Activated naive CD8-positive, alpha-beta T cell (primary cell): Measurements from ENCODE around the gene FER.

ENCODE experiments used
- H3K27ac Mint-ChIP-seq: one replicate; pipeline ENCODE4 v1.8.0; 2021; ENCODE audit warnings: mixed read lengths
- H3K27me3 Mint-ChIP-seq: one replicate; pipeline ENCODE4 v1.8.0; 2021; ENCODE audit warnings: mixed read lengths
- H3K36me3 Mint-ChIP-seq: one replicate; pipeline ENCODE4 v1.8.0; 2021; ENCODE audit warnings: mixed read lengths
- H3K4me1 Mint-ChIP-seq: one replicate; pipeline ENCODE4 v1.8.0; 2021; ENCODE audit warnings: low read depth, mixed read lengths
- H3K4me3 Mint-ChIP-seq: one replicate; pipeline ENCODE4 v1.8.0; 2021; ENCODE audit warnings: mild to moderate bottlenecking, mixed read lengths
- H3K9me3 Mint-ChIP-seq: one replicate; pipeline ENCODE4 v1.8.0; 2021; ENCODE audit warnings: low read depth, mixed read lengths

The FER gene

DNA sequence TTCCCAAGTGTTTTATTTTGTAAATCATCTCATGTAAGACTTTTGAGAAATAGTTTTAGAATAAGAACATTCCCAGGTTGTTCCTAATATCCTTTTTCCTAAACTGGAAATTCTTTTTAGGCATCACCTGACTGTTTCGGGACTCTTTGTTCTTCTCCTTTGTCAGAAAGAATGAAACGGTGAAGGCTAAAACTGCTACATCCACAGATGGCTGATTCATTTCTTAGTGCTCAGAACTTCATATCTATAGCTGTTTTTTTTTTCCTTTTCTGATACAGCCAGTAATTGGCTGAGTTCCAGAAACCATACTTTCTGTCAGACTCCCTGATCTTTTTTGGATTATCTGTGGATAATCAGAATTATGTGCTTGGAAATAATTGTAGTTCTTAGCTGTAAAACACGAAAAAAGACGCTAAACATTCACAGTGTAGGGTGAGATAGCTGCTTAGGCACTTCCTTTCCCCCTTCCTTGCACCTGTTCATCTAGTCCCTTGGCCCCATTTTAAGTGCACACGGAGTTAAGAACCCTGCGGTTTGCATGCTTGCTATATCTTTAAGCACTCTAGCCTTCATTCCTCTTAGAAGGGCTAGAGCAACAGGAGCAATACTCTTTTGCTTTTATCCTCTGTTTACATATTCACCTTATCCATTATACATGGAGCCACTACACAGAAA lies 378.2 kb downstream of the FER start:
- H3K27ac Mint-ChIP-seq, result no peak overlapping the region

DNA sequence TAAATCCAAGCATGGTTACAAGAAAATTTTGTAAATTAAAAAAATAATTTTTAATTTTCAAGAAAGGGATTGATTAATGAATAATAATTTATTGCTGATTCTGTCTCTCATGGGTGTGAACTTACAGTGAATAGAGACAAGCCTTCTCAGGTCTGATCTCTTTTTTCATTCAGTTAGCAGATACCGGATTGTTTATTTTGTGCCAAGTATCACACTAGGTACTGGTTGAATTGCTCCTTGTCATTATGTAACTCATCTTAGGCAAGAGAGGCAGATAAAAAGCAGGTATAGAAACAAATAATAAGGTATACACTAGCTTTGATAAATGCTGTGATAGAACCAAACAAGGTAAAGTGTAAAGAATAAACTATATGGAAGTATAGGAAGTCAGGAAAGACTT lies 378.8 kb downstream of the FER start:
- Mint-ChIP-seq H3K9me3 (no peaks in the 10 kb centered on the region), H3K4me3 (no peak overlapping the region), H3K27me3 (no peaks in the 10 kb centered on the region), H3K27ac (no peak overlapping the region), H3K36me3 (peaks cover 16% of the 10 kb centered on the region), H3K4me1 (no peaks in the 10 kb centered on the region)

More for the DNA sequence above, 378.2 kb downstream of the FER start:
- H3K36me3 Mint-ChIP-seq, result peaks cover 19% of the 10 kb centered on the region
- H3K4me3 Mint-ChIP-seq, result no peak overlapping the region
- H3K9me3 Mint-ChIP-seq, result no peaks in the 10 kb centered on the region
- no peaks in the 10 kb centered on the region for H3K4me1 Mint-ChIP-seq
- no peaks in the 10 kb centered on the region for H3K27me3 Mint-ChIP-seq

DNA sequence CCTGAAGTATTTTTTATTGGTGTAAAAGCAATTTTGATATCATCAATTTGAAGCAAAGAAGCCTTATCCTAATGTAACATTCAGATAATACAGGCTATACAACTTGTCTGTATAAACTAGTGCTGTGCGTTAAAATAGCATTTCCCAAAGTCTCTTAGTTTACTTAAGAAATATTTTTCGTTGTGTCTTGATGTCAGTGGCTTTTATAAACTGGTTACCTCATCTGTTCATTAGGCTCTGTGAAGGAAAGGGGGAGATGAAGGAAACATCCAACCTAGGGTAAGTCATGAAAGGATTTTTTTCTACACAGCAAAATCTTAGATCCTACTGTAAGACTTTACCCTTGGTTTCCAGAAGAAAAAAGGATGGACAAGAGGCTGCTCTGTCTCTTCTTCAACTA lies 389.2 kb downstream of the FER start:
- no peaks in the 10 kb centered on the region for H3K27me3 Mint-ChIP-seq
- H3K36me3 Mint-ChIP-seq, result peaks cover 5% of the 10 kb centered on the region
- H3K27ac Mint-ChIP-seq, result no peak overlapping the region
- H3K4me3 Mint-ChIP-seq, result no peak overlapping the region
- no peaks in the 10 kb centered on the region for H3K9me3 Mint-ChIP-seq
- no peaks in the 10 kb centered on the region for H3K4me1 Mint-ChIP-seq

DNA sequence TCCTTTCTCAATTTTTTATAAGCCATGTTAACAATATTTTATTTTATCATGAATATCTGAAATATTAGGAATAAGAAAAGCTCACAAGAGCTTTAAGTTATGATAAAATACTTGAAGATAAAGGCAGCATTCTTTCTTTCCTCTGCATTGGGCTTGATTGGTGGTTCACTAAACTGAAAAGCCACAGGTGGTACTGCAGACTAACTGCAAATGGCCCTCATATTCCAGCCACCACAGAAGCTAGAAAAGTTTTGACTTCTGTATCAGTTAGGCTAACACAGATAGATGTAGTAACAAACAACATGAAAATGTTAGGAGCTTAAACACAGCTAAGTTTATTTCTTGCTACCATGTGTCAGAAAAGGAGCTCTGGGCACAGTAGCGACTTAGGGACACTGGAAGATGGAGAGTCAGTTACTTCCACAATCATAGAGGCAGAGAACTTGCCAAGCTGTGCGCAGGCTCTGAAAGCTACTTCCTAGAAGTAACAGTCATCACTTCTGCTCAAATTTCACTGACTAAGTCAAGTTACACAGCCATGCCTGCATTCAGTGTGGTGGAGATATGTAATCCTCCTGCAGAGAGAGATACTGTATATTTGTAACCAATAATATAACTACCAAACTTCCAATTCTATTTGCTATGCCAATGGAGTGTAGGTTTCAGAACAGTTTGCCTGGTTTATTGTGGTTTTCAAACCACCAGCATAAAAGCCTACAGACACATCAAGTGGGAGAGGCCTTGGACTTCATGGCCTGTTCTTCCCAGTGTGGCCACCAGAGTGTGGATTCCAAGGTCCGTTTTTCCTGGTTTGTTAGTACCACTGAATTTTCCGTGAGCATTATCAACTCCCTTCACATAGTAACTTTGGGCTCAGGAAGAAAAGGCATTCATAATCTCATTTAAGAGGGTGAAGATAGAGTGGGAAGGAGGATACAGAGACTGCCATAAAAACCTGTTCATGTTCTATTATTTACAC lies 393.8 kb downstream of the FER start:
- Mint-ChIP-seq H3K36me3 (peaks cover 3% of the 10 kb centered on the region), H3K4me3 (no peak overlapping the region), H3K27ac (no peak overlapping the region), H3K27me3 (no peaks in the 10 kb centered on the region), H3K4me1 (no peaks in the 10 kb centered on the region), H3K9me3 (no peaks in the 10 kb centered on the region)

DNA sequence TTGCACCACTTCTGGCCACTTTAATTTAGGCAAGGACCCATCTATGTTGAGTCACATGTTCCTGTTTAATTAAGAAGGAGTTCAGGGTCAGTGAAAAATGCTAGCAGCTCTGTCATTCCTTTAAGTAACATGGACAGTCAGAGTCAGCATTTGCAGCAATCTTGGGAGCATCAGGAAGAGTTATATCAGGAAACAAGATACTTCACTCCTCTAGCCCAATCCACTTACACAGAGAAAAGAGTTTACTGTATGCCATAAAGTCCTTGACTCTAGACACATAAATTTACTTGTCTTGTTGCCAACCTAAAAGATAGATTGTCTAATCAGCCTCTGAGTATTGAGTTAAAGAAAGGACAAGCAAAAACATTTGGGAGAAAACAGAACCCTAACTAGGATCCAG lies 395.3 kb downstream of the FER start:
- Mint-ChIP-seq H3K27me3 (no peaks in the 10 kb centered on the region), H3K9me3 (no peaks in the 10 kb centered on the region), H3K4me3 (no peak overlapping the region), H3K4me1 (no peaks in the 10 kb centered on the region), H3K27ac (no peak overlapping the region), H3K36me3 (peaks cover 6% of the 10 kb centered on the region)

DNA sequence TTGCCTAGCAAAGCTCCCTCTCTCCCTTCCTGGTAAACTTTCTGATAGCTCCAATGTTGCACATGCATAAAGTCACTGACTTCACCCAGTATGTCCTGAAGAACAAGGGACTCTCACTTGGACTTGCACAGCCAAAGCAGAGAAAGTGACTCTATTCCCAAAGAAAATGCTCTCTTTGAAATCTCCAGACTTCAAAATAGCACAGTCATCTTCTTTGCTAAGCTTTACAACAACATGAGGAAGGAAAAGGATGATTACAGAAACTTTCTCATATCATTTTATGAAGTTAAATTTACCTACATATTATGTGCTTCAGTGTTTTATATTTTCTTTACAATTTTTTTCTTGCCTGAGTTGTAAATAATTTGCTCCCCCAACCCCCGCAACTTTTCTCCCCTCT lies 397.4 kb downstream of the FER start:
- Mint-ChIP-seq H3K36me3 (peaks cover 7% of the 10 kb centered on the region), H3K27ac (no peak overlapping the region), H3K27me3 (no peaks in the 10 kb centered on the region), H3K4me3 (no peak overlapping the region), H3K9me3 (no peaks in the 10 kb centered on the region), H3K4me1 (no peaks in the 10 kb centered on the region)

DNA sequence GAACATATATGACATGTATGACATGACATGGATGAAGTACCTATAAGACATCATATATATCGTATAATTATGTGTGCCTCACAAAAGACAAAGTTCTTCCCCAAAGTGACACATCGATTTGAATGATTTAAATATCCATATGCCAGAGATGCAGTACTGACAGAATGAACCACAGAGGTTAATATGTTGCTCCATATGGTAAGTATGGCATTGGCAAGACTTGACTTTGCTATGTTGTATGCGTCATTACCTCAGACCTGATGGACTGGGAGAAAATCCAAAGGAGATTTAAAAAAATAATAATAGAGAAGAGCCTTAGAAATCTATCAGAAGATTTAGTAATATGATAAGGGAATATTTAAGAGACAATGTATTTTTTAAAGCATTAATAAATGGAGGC lies 398.9 kb downstream of the FER start:
- Mint-ChIP-seq H3K36me3 (peaks cover 10% of the 10 kb centered on the region), H3K4me1 (no peaks in the 10 kb centered on the region), H3K4me3 (no peak overlapping the region), H3K27me3 (no peaks in the 10 kb centered on the region), H3K9me3 (no peaks in the 10 kb centered on the region), H3K27ac (no peak overlapping the region)

DNA sequence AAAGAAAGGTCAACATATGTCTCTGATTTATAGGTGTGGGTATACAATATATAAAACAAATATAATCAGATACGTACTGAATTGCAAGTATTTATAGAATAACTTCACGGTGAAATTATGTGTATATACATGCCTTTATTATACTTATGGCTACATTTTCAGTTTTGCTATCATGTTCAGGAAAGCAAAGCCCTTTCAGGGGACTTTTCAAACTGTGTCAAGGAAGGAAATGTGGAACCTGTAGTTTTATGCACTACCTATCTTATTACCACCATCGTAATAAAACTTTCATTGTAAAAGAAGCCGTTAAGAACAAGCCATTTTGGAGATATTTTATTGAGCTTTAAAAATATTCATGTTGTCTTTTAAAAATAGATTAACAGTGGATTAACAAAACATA lies 404.9 kb downstream of the FER start:
- Mint-ChIP-seq H3K27me3 (no peaks in the 10 kb centered on the region), H3K4me1 (no peaks in the 10 kb centered on the region), H3K27ac (no peak overlapping the region), H3K9me3 (no peaks in the 10 kb centered on the region), H3K4me3 (no peak overlapping the region), H3K36me3 (peaks cover 7% of the 10 kb centered on the region)

DNA sequence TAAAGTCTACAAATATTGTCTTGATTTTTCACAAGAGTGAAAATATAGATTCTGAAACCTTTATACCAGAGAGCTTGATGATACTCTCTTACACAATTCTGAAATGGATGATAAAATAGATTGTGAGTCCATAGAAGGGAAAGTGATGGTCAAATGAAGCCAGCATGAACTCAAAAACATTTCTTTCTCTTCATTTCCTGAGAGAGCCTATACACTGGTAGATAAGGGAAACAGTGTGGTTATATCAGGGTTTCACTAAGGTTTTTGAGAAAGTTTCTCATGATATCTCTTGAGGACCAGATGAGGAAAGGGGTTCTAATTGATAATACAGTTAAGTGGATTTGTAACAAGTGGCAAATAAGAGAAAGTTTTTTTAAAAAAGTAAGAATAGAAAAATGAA lies 407.9 kb downstream of the FER start:
- H3K4me3 Mint-ChIP-seq, result no peak overlapping the region
- no peaks in the 10 kb centered on the region for H3K9me3 Mint-ChIP-seq
- H3K27me3 Mint-ChIP-seq, result no peaks in the 10 kb centered on the region
- peaks cover 3% of the 10 kb centered on the region for H3K36me3 Mint-ChIP-seq
- H3K4me1 Mint-ChIP-seq, result no peaks in the 10 kb centered on the region
- H3K27ac Mint-ChIP-seq, result no peak overlapping the region

DNA sequence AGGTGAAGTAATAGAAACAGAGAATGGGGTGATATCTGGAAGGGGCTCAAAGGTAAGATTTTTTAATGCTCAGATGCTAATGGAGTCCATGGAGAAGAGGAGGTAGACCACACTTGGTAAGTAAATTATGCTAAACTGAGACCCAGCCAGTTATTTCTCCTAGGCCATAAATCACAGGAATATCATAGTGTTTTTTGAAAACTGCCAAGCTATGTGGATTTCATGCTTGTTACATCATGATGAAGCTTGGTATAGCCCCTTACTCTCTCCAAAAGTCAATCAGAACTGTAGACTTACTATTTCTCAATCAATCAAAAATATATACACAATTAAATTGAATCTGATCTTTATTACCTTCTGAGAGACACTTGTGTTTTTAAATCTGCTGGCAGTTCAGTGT lies 409.2 kb downstream of the FER start:
- no peaks in the 10 kb centered on the region for H3K27me3 Mint-ChIP-seq
- no peaks in the 10 kb centered on the region for H3K9me3 Mint-ChIP-seq

DNA sequence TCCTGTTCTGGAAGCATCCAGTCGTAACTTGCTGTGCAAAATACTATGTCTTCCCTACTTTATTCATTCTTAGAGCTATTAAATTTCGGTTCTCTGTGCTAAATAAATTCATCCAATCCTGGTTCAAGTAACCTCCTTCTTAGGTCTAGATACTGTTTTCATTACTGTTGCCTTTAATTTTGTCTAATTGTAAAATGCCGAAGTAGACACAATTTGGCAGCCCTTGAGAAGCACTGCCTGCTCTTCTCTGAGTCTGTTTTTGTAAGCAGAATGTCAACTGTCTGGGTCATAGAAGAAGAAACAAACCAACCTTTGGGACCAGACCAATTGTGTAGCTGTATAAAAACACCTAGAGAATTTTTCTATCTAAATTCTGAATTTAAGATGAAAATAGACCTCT lies 412.8 kb downstream of the FER start:
- Mint-ChIP-seq H3K27ac (no peak overlapping the region), H3K36me3 (peaks cover 5% of the 10 kb centered on the region), H3K27me3 (no peaks in the 10 kb centered on the region), H3K9me3 (no peaks in the 10 kb centered on the region), H3K4me1 (no peaks in the 10 kb centered on the region), H3K4me3 (no peak overlapping the region)

More for the DNA sequence above, 409.2 kb downstream of the FER start:
- H3K4me3 Mint-ChIP-seq, result no peak overlapping the region
- peaks cover 3% of the 10 kb centered on the region for H3K36me3 Mint-ChIP-seq
- no peak overlapping the region for H3K27ac Mint-ChIP-seq
- H3K4me1 Mint-ChIP-seq, result no peaks in the 10 kb centered on the region

DNA sequence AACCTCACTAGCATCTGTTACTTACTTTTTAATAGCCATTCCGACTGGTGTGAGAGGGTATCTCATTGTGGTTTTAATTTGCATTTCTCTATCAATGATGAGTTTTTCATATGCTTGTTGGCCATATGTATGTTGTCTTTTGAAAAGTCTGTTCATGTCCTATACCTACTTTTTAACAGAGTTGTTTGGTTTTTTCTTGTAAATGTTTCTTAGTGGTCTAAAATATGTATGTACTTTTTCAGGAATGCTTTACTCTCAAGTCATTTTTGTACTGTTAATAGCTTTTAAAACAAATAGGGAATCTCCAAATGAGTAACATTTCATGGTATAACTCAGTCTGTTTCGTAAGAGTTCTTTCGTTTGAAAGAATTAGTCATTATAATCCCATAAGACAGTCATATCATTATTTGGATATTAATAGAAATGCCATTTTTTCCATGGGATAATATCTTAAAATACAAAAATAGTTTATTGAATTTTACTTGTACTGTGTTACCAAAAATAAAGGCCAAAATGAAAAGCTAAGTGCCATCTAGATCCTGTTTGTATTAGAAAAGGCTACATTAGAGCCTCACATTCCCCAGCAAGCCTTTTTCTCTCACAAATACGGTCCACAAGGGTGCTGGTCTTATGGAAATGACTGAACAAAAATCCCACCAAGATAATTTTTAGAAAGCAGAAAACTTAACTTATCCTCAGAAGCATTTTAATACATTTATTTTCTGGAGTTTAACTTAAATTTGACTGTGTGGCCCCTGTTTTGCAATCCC lies 414.4 kb downstream of the FER start:
- Mint-ChIP-seq H3K27me3 (no peaks in the 10 kb centered on the region), H3K4me3 (no peak overlapping the region), H3K27ac (no peak overlapping the region), H3K4me1 (no peaks in the 10 kb centered on the region), H3K36me3 (peaks cover 5% of the 10 kb centered on the region), H3K9me3 (no peaks in the 10 kb centered on the region)

DNA sequence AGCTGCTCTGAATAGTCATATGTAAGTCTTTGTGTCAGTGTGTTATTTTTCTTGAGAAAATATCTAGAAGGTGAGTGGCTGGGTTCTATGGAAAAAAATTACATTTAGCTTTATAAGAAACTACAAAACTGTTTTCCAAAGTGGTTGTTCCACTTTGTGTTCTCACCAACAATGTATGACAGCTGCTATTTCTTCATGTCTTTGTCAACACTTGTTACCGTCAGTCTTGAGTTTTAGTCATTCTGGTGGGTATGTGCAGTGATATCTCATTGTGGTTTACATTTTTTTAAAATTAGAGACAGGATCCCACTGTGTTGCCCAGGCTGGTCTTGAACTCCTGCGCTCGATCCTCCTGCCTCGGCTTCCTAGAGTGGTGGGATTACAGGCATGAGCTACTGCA lies 415.6 kb downstream of the FER start:
- H3K4me3 Mint-ChIP-seq, result no peak overlapping the region
- H3K27me3 Mint-ChIP-seq, result no peaks in the 10 kb centered on the region
- no peak overlapping the region for H3K27ac Mint-ChIP-seq
- peaks cover 5% of the 10 kb centered on the region for H3K36me3 Mint-ChIP-seq
- H3K4me1 Mint-ChIP-seq, result no peaks in the 10 kb centered on the region
- no peaks in the 10 kb centered on the region for H3K9me3 Mint-ChIP-seq

DNA sequence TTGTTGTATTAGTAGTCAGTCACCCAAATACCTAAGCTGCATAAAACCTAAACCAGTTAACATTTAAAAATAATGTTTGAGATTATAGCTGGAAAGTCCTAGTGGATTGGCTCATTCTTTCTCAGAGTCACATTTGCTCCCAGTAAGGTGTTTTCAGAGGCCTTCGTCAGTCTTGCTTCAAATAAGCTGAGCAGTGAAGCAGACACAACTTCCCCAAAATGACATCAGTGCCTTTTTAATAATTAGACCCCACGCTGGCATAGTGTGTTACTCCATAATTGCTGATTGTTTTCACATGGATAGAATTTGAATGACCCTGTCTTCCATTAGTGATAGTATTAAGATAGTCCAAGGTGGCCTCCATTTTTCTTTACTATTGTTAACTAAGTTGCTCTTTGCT lies 416.3 kb downstream of the FER start:
- Mint-ChIP-seq H3K4me1 (no peaks in the 10 kb centered on the region), H3K9me3 (no peaks in the 10 kb centered on the region), H3K27me3 (no peaks in the 10 kb centered on the region), H3K4me3 (no peak overlapping the region), H3K27ac (no peak overlapping the region), H3K36me3 (peaks cover 3% of the 10 kb centered on the region)

DNA sequence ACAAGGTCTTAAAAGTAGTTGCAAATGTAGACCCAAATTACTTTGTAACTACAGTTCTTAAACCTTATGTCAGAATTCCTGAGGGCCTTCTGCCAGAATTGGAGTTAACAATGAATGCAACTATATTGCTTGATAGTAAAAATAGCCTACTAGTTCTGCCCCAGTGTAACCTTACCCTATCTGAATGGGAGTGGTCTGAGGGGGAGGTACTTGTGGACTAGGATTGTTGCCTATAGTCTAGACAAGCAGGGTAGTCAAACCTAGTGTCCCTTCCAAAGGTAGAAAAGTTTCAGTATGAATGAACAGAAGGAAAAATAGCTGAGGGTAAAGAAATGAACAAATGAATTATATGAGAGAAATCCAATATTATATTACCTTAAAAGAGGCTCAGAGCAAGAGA lies 419.9 kb downstream of the FER start:
- H3K27ac Mint-ChIP-seq, result no peak overlapping the region

More for the DNA sequence above, 419.9 kb downstream of the FER start:
- no peak overlapping the region for H3K4me3 Mint-ChIP-seq
- peaks cover 3% of the 10 kb centered on the region for H3K36me3 Mint-ChIP-seq
- H3K4me1 Mint-ChIP-seq, result no peaks in the 10 kb centered on the region
- H3K27me3 Mint-ChIP-seq, result no peaks in the 10 kb centered on the region
- no peaks in the 10 kb centered on the region for H3K9me3 Mint-ChIP-seq
